NAMALWA (cell line): ENCODE results near the gene CLEC2B.
A peak's percentile ranks its signal among the peaks of the same experiment; 100 is the strongest.
"Not testable (repeated sequence)": the region's sequence is repeated elsewhere in the genome, so short reads cannot be mapped to it uniquely, and the experiment has no call there.

Experiments
- DNase-seq: peaks from one replicate; pipeline ENCODE4 v3.0.0-alpha.2; 2015; ENCODE audit warnings: low spot score

Gene CLEC2B

DNA sequence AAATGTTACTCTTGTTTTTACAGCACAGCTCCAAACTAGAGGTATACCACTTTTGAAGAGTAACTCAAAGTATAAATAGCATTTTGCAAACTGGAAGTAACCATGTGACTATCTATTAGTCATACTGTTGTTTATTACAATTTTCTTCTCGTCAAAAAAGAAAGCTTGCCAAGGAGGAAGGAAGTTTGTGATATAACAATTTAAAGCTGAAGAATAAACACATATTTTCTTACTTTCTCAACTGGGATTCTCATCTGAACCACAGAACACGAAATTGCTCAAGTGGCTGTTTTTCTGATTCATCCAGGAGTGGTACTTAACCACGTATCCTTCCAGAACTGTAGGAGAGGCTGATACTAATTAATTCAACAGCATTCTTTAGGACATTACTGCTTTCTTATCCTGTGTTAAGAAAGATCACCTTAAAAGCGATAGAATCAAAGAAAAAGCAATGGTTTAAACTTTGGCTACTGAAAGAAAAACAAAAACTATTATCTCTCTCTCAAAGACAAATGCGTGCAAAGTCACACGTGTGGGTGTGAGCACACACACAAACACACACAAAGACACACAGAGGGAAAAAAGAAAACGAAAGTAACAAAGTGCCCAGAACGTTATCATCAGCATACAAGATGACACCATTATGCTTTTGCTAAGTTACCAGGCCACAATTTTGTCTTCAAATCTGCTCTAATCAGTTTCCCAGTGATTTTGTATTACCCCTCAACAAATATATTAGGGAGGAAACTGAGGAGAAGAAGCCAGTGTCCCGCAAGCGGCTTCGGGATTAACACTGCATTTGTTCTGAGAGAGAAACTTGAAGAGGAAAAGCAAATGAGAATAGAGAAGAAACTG is at the start of gene CLEC2B:
CLEC2B (minus strand) TSS at position 48 of the 855 bp plus-strand sequence.
- DNase-seq: peak; percentile 86

DNA sequence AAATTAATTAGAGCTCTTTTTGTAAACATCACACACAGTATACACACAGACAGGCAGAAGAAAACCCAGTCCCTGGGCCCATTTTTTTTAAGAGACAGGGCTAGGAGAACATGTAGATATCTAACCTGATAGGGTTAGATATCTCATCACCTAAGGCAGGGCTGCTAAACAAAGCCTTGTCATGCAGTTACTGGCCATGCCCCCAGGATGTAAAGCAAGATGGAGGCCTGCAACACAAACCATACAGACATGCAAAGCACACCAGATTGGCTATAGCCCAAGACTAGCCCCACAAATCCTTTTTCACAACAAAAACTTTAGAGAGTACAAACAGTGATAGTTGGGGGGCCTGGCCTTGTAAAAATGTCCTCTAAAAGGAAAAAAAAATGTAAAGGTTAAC is 42.6 kb upstream of the CLEC2B start:
- no peak for DNase-seq

DNA sequence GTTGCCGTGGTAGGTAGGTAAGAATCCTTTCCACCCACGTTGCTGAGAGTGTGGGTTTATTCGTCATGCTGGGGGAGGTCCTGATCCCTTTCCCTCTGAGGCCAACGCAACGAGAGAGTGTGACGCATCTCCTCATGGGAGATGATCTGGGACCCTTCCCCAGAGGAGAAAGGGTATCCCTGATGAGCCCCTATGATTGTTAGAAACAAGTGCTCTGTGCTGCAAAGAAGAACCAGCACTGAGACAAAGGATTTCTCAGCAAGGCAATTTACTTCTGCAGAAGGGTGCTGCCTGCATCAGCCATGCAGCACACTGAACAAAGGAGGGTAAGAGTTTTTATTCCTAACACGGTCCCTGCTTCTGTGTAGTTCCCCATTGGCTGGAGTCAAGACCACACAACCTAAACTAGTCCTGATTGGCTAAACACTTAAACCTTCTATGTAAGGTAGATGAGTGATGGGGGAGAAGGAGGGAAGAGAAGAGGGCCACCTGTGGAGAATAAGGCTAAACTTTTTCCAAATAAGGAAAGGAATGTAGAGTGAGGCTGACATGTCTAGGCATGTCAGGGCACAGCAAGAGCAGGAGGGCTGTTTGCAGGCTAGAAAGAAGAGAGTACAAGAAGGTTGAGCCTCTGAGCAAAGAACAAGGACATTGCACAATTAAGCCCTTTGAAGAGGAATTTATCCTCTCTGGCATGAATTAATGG is 41.7 kb upstream of the CLEC2B start:
- no peak for DNase-seq

DNA sequence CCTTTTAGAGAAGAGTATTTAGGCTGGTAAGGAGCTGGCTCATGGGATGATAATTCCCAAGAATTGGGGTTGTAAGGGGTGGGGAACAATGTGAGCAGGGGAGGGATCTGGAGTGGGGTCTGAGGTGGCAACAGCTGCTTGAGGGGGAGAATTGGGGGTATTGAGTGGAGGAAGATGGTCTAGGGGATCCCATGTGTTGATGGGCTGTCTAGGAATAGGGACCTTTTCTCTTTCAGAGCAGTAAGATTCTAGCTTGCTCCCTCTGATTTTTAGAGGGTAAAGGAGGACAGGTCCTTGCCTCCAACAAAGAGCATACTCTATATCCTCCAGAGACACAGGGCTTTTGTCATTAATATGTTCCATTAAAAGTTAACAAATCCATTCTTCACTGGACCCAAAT is 40.6 kb upstream of the CLEC2B start:
- DNase-seq: no peak

DNA sequence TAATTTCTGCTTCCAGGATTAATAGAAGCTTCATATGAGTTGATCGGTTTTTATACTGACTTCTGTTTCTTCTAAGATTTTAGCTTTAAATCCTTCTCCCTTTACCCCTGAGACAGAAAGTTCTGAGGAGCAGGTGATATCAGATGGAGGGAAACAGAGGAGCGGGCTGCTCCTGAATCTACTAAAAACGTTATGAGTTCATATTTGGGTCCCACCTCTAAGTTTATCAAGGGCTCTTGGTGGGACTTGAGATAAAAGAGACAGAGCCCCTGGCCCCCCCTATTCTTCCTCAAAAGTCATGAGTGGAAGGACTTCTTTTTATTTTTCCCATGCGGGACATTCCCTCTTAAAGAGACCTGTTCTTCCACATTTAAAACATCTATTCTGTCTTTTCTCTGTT is 39.2 kb upstream of the CLEC2B start:
- DNase-seq: no peak

DNA sequence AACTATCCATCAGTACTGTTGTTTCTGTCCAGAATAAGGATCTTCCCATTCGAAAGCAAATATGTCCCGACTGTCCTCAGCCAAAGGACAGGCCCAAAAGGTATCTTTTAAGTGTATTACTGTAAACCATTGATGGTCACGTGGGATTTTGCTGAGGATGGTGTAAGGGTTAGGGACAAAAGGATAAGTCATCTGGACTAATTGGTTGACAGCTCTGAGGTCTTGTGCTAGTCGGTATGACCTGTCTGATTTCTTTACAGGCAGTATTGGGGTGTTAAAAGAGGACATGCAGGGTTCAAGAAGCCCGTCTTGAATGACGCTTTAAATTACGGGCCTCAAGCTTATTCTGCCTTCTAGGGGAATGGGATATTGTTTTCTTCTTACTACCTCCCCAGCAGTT is 38.6 kb upstream of the CLEC2B start:
- DNase-seq: no peak

DNA sequence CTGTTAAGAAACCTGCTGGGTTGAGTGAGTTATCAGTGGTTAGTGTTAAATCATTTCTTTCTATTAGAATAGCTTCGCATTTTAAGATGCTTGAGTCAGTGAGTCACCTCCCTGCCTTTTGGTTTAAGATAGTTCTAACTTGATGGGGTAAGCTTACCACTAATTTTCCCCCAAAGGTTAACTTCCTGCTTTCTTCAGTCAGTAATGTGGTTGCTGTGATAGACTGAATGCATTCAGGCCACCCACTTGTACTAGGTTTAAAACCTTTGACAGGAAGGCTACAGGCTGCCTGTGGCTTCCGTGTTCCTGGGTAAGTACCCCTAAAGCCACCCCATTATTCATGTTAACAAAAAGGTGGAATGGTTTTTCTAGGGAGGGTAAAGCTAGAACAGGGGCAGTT is 37.7 kb upstream of the CLEC2B start:
- DNase-seq: no peak

DNA sequence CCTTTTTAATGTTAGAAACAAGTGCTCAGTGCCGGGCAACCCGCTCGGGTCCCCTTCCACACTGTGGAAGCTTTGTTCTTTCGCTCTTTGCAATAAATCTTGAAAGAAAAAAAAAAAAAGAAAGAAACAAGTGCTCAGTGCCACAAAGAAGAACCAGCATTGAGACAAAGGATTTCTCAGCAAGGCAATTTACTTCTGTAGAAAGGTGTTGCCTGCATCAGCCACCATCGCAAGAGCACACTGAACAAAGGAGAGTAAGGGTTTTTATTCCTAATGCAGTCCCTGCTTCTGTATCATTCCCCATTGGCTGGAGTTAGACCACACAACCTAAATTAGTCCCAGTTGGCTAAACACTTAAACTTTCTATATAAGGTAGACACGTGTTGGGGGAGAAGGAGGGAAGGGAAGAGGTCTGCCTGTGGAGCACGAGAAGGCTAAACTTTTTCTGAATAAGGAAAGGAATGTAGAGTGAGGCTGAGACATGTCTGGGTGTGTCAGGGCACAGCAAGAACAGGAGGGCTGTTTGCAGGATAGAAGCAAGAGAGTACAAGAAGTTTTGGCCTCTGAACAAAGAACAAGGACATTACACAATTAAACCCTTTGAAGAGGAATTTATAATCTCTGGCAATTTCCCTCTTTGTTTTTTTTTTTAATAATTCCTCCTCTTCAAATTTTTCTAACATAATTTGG is 33.5 kb upstream of the CLEC2B start:
- DNase-seq: no peak

DNA sequence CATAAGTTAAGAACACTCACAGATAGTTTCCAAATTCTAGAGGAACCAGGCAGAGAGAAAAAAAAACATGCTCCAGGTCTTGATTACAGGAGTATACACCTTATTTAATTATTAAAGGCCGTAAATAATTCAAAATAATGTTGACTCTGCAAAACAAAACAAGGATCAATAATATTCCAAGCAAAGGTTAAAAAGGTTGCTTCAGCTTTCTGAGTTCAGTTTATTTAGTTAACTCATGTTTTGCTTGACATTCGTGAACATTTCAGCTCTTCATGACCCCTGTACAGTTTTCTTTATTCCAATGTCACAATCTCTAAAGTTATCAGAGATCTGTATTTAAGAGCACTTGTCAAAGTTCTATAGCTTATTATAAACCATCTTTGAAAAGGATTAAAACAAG is 31.8 kb upstream of the CLEC2B start:
- DNase-seq: no peak

DNA sequence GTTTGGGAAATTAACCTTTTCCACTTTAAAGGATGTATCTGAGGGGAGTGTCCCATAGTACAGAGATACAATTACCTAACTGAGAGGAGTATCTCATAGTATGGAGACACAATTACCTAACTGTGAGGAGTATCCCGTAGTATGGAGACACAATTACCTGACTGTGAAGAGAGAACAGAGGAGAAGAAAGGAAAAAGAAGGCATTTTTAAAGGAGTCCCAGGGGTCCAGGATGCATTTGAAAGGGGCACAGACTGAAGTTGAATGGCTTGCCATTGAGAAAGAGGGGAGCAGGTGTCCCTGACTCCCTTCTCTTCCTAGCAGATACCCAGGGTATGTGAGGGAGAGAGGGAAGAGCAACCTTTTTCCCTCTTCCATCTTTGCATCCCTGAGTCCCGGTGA is 30.1 kb upstream of the CLEC2B start:
- no peak for DNase-seq

DNA sequence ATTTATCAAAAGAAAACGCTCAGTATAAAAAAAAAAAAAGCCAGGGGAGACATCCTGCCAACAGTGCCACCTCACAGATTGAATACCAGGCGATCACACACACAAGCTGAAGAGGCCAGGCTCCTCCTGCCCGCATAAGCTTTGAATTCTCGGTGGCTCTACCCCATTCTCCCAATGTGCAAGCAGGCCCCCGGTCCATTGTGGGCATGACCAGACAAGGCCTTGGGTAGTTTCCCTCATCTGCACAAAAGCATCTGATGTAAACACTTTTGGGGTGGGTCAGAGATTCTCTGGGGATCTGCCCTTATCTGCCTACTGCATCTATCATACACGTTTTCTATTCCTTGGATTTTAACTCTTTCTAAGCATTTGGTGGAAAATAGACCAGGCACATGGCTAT is 28.4 kb upstream of the CLEC2B start:
- DNase-seq: no peak

DNA sequence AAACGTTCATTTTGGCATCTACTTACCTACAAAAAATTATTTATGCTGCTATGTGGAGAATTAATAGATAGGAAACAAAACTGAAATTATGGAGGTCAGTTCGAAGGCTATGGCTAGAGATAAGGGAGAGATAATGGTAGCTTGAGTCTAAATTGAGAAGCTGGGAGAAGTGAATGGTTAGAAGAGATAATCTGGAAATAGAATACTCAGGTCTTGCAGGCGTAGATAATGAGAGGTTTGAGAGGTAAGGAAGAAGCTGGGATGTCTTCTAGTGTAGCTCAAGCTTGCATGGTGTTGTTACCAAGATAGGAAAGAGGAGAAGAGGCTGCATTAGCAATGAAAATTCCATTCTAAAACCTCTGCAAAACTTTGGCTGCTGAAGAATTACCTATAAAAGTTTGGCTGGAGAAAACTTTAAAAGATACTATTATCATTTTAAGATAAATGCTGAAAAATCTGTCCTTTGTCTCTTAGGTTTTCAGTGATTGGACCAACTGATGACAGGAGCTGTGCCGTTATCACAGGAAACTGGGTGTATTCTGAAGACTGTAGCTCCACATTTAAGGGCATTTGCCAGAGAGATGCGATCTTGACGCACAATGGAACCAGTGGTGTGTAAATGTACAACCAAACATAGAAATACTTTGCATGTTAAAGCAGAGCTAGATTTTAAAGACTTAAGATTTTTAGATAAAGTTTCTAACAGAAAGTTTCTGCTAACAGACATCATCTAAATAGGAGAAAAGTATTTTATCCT is 26.2 kb upstream of the CLEC2B start:
- DNase-seq: no peak

DNA sequence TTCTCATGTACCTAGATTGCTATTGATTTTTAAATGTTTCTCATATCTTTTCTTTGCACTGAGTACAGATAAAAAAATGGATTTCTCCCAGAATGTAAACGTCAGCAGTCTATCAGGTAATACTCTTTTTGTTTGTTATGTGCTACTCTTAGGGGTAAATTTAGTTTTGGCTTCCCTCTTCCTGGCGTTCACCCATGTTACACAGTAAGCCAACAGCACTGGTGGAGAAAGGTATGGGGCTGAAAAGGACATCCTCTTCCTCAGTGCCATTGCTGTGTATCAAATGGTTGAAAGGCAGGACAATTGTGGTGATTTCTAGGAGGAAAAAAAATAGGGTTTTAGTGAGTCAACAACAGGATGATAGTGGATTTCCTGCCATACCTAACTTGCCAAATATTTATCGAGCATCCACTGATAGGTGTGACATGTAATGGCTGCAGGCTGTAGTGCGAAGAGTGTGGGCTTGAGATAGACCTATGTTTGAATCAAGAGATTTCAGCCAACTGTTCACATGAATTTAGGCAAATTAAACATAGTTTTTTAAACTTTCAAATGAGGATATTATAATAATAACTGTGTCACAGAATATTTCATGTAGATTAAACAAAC is 19.6 kb upstream of the CLEC2B start:
- no peak for DNase-seq

DNA sequence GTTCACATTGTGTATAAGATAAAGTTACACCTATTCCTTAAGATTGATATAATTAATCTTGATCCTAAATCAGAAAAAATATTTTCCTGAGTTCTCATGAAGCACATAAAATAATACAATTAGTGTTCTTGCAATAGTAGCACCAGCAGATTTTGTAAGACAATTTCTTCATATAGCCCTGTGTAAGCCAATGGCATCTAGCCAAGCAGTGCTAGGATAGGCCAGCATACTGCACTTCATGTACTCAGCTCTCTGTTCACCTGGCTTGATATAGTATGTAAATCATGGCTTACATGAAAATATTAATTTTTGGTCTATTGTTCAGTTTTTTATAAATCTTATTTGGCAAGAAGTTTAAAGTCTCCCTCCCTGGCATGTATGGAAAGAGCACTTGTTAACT is 14.0 kb upstream of the CLEC2B start:
- DNase-seq: no peak

DNA sequence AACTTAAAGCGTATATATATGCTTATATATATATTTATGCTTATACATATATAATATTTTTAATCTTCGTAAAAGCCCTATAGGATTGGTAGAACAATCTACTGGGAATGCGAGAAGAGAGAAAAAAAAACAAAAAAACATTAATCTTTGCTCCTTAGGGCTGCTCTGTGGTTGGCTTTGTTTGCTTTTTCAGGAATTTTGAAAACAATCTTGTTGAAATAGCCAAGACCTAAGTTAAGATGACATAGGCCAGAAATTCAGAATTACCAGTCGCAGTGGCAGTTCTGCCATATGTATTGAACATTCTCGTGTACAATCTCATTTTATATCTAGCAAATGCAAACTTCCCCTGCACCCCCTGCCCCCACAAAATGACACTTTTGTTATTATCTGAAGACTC is 12.8 kb upstream of the CLEC2B start:
- DNase-seq: no peak

DNA sequence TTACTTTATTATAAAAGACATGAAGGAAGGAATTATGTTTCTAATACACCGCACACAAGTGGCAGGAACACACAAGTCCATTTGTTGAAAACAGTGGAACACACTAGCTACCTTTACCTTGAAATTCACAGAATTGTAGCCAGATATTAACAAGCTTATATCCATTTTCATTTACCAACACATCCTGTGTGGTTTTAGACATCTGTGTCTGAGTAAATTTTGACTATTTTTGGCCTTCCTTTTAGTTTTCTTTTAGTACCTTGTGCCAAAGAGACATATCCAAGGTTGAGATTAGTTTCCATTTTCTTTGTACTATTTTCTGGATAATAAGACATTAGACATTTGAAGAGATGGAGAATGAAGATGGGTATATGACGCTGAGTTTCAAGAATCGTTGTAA is 12.1 kb upstream of the CLEC2B start, which contains the start of gene KLRF2:
KLRF2 (plus strand) TSS at position 244 of the 400 bp plus-strand sequence; CDS start at position 351, 107 bp downstream.
- DNase-seq: no peak

DNA sequence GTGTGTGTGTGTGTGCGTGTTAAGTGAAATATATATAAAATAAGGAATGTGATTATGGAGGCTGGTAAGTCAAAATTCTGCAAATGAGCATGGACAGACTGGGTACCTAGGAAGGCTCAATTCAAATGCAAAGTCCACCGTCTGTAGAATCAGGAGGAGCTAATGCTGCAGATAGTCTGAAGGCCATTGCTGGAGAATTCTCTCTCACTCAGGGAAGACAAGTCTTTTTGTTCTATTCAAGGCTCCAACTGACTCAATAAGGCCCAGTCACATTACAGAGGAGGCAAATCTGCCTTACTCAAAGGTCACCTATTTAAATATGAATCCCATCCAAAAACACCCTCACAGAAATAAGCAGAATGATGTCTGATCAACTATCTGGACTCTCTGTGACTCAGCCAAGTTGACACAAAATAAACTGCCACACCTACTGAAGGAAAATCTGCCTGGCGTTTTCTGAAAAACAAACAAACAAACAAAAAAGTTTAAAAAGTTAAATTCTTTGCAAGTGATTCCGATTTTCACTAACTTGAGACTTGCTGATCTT is 11.5 kb upstream of the CLEC2B start:
- DNase-seq: no peak

DNA sequence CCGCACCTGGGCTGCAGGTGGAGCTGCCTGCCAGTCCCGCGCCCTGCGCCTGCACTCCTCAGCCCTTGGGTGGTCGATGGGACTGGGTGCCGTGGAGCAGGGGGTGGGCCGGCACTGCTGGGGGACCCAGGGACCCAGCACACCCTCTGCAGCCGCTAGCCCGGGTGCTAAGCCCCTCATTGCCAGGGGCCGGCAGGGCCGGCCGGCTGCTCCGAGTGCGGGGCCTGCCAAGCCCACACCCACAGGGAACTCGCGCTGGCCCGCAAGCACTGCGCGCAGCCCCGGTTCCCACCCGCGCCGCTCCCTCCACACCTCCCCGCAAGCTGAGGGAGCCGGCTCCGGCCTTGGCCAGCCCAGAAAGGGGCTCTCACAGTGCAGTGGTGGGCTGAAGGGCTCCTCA is 7.0 kb upstream of the CLEC2B start:
- not testable (repeated sequence) for DNase-seq

DNA sequence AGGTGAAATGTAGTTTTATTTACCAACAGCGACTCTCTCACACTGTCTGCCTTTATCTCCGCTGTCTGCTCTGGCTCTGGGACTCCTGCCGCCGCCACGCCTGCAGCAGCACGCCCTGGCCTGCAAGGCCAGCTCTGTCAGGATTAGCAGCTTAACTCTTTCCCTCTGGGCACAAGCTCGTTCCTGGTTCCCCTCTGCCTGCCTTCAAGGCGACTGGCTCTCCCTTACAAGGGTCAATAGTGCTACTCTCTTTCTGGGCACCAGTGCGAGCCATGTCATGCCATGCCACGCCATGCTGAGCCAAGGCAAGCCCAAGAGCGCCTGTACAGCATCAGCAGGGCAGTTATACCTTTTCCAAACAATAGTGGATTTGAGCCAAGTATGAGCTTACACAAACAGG is 3.6 kb upstream of the CLEC2B start:
- DNase-seq: no peak

DNA sequence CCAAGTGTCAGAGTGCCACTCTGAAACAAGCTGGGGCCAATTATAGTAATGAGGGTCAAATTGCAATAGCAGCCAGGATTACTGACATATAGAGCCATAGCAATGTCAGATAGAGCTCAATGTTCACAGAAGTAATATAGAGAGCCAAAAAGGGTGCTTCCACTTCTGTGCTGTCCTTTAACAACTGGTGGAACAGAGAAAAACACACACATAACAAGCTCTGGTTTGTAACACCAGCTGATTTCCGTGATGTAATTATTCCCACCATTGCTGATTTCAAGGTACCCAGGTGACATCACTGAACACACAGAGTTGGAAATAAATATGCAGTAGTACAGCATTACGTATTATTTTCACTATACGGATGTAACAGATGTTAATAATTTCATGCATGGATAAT is 3.0 kb upstream of the CLEC2B start:
- peak; percentile 18 for DNase-seq

DNA sequence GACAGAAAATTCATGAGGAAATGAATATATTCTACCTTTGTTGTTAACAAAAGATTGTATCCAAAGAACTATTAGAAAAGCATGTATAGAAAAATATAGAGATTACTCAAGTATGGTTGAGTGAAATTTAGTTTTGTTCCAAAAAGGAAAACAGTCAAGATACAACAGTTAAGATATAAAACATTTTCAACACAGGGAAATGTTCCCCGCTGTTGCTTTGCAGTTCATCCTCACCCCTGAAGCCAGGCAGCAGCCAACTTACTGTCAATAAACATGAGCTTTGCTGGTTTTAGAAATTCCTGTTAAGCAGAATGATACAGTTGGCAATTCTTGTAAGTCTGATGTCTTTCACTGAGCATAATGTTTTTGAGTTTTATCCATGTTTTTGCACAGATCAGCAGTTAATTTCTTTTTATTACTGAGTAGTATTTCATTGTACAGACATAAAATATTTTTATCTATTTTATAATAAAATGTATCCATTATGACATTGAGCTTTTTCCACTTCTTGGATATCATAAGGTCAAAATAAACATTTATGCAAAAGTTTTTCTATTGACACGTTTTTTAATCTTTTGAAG is 1.2 kb upstream of the CLEC2B start:
- DNase-seq: peak; percentile 39
